Stimulated activated CD8-positive, alpha-beta memory T cell treated with anti-CD3 and anti-CD28 coated beads, Interleukin-12 subunit alpha, Interleukin-12 subunit beta, amount 100 ng/mL, for 24 hours (primary cell): ENCODE results near the gene AKAP13.

Experiments
- DNase-seq: peaks from one replicate; pipeline ENCODE4 v3.0.0-alpha.2; 2020; ENCODE audit errors: extremely low read depth

AKAP13 gene

GRCh38 chr15:85672332-85673084 is 292.1 kb downstream of the AKAP13 start:
- no peak for DNase-seq

- no peak for DNase-seq
These were observed 292.9 kb downstream of the AKAP13 start for GRCh38 chr15:85673326-85673725.

- DNase-seq: no peak
These were observed 296.1 kb downstream of the AKAP13 start for GRCh38 chr15:85676342-85677098.

- DNase-seq: no peak
These were observed 298.8 kb downstream of the AKAP13 start for GRCh38 chr15:85679231-85679630.

- no peak for DNase-seq
These were observed 301.0 kb downstream of the AKAP13 start for GRCh38 chr15:85681386-85681785.

- no peak for DNase-seq
These were observed 303.8 kb downstream of the AKAP13 start for GRCh38 chr15:85684174-85684710.

- no peak for DNase-seq
These were observed 305.0 kb downstream of the AKAP13 start for GRCh38 chr15:85685356-85685755.

GRCh38 chr15:85687329-85687728 is 306.9 kb downstream of the AKAP13 start:
- no peak for DNase-seq

GRCh38 chr15:85688711-85689110 is 308.3 kb downstream of the AKAP13 start:
- DNase-seq: no peak

- no peak for DNase-seq
These were observed 309.3 kb downstream of the AKAP13 start for GRCh38 chr15:85689729-85690128.

GRCh38 chr15:85690561-85691231 is 310.3 kb downstream of the AKAP13 start:
- no peak for DNase-seq

GRCh38 chr15:85691350-85692240 is 311.2 kb downstream of the AKAP13 start:
- DNase-seq: no peak

- no peak for DNase-seq
These were observed 311.9 kb downstream of the AKAP13 start for GRCh38 chr15:85692321-85692720.

- DNase-seq: no peak
These were observed 312.5 kb downstream of the AKAP13 start for GRCh38 chr15:85692873-85693272.

GRCh38 chr15:85693277-85693676 is 312.9 kb downstream of the AKAP13 start:
- DNase-seq: no peak

- no peak for DNase-seq
These were observed 313.7 kb downstream of the AKAP13 start for GRCh38 chr15:85694091-85694490.

- no peak for DNase-seq
These were observed 320.4 kb downstream of the AKAP13 start for GRCh38 chr15:85700767-85701166.

GRCh38 chr15:85702321-85703101 is 322.1 kb downstream of the AKAP13 start:
- DNase-seq: no peak

GRCh38 chr15:85704066-85704465 is 323.7 kb downstream of the AKAP13 start:
- DNase-seq: no peak

GRCh38 chr15:85704720-85705429 is 324.5 kb downstream of the AKAP13 start:
- DNase-seq: no peak
